ENCODE results near the gene CPXM2.

Gene CPXM2

DNA sequence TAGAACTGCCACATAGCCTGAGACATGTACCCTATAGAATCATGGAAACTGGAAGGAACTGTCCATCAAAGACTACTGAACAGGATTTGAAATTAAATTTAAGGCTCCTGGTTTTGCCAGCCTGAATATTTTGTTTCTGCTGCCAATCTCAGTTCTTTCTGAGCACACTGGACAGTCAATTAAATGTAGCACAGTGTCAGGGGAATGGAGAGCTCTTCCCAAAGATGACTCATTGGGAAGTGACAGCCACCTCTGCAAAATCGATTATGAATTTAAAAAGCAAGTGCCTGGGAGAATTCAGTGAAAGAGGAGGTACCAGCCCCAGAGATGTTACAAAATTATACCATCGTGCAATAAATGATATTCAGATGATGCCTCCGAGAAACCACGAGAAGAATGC is 47.8 kb downstream of the CPXM2 start:
- no peak for DNase-seq

DNA sequence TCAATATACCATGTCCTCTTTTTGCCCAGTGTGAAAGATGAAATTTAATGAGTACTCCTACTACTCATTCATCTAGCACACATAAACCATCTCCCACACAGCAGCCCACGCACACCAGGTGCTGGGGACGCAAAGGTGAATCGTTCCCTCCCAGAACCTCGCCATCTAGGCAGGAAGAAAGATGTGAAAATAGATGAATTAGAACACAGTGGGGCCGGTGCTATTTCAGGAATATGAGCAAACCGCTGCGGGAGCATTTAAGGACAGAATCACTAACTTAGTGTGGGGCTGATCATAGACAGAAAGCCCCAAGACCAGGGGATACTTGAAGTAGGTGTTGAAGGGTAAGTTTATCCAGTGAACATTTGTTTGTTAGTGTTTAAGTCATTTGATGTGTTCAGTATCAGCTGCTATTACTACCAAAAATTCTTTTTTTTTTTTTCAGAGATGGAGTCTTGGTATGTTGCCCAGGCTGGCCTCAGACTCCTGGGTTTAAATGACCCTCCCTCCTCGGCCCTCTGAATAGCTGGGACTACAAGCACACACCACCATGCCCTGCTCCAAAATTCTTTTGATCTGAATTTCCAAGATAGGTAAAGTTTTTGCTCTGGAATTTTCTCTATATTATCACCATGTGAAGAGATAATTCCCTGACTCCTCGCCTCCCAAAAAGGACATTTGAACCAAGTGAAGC is 48.8 kb downstream of the CPXM2 start:
- DNase-seq: no peak

DNA sequence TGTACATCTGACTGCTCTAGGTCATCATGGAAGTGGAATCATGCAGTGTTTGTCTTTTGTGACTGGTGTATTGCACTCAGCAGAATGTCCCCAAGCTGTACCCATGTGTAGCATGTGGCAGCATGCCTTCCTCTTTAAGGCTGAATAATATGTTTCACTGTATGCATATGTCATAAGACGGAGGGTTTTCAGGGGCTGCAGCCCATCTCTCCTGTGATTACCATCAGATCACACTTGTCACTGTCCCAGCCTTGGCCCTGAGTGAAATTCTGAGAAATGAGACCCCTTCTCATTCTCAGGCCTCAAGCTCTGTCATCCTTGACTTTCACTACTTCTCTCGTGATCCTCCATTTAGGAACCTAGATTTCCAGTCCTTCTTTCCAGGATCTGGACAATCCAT is 50.0 kb downstream of the CPXM2 start:
- no peak for DNase-seq

DNA sequence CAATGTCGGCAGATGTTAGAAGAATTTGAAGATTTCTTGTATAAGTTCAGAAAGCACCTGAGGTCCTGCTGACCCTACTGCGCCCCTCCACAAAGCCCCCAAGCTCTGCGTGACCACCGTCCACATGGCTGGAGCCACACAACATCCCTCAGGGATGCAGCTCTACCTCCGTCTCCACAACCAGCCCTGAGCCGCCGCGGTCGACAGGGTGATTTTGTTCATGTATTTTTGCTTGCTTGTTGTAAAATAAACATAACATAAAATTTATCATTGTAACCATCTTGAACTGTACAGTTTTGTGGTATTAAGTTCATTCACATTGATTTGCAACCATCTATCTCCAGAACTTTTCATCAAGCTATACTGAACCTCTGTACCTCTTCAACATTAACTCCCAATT is 50.5 kb downstream of the CPXM2 start:
- no peak for DNase-seq

DNA sequence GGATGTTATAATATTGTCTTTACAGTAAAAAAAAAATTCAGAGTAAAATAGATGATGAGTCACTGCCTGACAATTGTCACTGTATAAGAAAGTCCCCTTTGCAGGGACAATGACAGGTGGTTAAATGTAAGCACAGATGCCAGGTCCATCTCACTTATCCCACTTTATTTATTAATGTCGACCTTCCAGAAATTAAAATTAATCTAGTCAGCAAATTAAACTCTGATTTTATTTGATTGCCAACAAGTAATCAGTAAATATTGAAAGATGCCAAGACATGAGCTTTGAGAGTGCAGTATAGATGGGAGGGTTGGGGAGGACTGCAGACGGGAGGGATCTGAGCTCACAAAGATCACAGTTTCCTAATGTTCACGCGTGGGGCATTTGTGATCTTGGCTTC is 50.9 kb downstream of the CPXM2 start:
- no peak for DNase-seq

DNA sequence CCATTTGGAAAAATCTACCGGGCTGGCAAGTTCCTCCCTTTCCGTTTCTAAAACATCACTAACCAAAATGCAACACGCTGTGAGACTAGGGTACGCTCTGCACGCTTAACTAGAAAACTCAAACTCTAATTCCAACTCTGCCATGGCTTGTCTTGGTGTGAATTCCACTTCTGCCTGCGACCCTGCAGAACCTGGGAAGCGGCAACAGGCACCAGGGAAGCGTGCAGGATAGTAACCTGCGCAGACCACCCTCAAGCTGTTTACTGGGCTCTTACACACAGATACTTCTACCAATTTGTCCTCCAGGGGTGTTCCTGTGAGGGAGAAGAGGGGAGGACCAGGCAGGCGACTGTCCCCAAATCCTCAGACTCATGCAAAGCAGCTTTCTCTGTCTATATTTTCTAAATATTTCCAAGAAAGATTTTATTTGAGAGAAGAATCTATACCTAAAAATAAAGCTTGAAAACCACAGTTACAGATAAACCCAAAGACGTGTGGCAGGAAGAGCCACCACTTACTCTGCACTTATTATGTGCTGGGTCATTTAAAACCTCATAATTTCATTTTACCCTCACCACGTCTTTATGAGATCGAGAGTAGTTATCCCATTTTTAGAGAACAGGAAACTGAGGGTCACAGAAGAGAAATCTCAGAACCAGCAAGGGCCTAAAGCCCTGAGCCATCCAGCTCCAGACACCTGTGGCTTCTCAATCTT is 52.9 kb downstream of the CPXM2 start:
- DNase-seq: no peak

DNA sequence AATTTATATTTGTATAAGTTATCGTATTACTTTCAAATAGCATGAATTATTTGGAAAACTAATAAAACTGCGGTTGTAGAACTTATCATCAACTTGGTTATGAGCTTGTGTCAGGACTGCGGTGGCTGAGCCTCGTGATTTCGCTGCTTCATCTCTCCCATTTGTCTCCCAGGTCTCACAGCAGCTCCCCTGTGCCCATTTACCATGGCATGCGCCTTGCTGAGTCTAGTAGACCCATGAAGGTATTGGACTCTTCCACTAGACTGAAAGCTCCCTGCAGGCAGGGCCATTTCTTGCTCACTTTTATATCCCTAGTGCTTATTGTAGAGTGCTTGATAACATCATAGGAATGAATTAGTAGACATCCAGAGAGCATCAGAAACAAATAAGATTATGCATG is 53.9 kb downstream of the CPXM2 start:
- DNase-seq: no peak

DNA sequence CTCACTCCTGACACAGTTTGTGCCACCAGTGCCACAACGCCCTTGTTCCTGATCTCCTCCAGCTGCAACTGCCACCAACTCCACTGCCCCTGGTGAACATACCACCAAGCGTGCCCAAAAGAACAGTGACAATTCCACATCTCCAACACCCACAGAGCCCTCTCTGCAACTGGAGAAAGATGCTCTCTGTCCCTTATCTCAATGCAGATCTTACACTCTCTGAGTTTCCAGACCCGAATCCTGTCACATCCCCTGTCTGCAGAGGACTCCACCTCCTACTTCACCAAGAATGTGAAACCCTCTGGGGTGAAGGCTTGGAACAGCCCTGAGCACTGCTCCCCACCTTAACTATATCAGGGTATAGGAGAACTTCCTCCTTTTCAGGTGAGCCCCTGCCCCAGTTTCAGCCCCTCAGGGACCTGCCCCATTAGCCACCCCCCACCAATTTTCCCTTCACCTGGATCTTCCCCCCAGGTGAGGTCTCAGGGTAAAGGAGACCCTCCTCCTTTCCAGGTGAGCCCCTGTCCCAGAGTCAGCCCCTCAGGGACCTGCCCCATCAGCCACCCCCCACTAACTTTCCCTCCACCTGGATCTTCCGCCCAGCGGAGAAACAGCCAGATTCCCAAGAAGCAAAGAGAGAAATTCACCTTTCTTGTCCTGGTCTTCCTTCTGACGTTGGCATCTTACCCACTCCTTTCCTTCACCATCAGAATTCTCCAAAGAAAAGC is 55.0 kb downstream of the CPXM2 start:
- DNase-seq: no peak

DNA sequence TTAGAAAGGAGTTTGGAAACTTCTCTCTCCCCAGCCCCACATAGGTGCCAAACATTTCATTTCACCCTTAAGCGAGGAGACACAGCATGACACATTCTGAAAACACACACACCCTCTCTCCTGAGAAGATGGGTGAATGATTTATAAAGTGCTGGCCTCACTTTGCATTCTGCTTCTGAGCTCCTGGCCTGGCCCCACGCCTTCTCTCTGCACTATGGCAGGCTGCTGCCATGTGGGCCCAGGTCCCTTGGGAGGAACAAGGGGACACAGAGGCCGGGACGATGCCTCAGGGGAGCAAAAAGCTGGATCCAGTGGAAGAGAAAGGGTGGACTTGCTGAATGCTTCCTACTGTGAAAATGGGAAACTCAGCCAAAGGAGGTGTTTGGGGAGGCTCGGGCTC is 56.0 kb downstream of the CPXM2 start:
- no peak for DNase-seq

DNA sequence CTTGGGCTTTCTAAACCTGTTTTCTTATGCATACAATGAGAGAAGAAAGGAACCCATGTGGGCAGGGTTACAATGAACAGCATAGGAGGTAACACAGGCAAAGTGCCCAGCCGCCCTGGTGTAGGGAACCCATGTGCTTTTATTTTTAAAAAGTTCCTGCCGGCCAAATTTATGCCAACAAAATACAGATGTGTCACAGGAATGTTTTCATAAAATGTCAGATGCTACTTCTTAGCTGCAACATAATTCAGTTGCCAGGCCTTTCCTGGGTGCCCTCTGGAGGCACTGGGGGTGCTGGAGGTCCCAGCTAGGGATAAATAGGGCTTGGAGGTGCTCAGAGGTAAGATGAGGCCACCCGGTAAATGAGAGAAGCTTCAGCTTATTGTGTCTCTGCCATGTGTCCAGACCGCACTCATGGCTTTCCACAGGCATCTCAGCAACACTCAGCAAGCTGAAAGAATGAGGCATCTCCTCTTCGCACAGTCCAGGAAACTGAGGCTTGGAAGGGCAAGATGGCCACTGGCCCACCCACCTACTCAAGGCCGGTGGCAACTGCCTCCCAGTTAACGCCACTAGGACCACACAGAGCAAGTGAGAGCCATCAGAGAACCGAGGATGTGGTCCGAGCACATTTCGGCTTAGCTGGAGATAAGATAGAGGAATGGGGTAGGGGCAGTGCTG is 58.3 kb downstream of the CPXM2 start:
- DNase-seq: no peak

DNA sequence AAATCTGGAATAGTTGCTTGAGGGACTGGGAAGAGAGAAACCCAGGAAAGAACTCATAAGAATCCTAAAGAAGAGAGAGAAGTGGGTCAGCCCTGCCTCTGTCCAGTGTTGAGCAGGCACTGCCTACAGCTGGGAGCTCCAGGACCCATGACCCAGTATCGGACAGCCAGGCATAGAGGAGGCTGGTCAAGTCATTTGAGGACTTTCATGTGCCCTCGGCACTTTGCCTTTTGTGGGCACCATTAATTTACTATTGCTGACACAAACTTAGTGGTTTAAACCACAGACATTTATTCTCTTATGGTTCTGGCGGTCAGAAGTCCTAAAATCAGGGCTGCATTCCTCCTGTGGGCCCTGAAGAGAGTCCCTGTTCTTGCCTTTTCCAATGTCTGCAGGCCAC is 60.3 kb downstream of the CPXM2 start:
- no peak for DNase-seq

DNA sequence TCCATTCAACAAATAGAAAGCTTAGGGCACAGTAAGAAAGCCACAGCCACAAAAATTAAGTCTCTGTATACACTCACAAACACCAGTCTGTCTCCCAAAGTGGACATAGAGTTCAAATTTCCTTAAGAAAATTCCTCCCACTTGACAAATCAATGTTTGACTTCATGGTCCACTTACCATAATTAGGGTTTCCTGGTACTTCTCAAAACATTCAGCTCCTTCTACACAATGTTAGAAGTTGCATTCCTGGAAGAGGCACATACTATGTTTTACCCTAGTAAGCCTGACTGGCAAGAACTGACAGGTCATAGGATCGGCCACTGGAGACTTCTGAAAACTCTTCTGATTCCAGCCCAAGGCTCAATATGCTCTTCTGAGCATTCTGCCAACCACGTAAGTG is 70.5 kb downstream of the CPXM2 start:
- no peak for DNase-seq

DNA sequence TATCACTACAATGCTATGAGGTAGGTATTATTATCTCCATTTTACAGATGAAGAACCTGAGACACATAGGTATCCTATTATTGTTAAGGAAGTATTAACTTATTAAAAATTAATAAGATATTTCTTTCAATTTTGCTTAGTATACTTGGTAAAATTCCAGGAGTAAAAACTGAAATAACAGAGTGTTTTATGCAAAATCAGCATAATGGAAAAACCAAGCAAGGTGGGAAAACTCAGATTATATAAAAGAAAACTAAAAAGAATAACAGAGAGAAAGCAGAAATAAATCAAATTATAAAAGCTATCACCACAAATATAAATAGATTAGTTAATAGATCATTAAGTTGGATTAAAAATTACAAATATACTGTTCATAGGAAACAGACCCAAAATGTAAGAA is 82.0 kb downstream of the CPXM2 start:
- no peak for DNase-seq

DNA sequence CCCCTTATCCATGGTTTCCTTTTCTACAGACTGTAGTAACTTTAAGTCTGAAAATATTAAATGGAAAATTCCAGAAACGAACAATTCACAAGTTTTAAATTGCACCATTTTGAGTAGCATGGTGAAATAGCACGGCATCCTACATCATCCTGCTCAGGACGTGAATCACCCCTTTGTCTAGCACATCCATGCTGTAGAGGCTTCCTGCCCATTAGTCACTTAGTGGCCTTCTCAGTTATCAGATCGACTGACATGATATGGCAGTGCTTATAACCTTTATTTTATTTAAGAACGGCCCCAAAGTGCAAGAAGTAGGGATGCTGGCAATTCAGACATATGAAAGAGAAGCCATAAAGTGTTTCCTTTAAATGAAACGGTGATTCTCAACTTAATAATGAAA is 82.7 kb downstream of the CPXM2 start:
- DNase-seq: peak; percentile 7

DNA sequence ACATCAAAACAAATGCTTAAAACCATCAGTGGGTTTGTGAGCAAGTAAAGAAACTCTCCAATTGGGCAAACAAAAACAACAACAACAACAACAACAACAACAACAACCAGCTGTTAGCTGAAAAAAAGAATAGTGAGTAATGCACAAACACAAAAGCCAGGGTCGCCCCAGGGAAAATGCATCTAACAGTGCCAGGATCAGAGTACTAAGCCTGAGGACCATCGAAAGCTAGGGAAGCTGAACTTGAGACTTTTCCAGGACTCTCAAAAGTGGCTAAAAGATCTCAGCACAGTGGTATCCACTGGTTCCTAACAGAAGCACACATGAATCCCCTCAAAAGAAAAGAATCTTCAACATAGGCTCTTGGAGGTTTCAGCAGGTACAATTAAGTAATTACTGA is 83.3 kb downstream of the CPXM2 start:
- DNase-seq: no peak

DNA sequence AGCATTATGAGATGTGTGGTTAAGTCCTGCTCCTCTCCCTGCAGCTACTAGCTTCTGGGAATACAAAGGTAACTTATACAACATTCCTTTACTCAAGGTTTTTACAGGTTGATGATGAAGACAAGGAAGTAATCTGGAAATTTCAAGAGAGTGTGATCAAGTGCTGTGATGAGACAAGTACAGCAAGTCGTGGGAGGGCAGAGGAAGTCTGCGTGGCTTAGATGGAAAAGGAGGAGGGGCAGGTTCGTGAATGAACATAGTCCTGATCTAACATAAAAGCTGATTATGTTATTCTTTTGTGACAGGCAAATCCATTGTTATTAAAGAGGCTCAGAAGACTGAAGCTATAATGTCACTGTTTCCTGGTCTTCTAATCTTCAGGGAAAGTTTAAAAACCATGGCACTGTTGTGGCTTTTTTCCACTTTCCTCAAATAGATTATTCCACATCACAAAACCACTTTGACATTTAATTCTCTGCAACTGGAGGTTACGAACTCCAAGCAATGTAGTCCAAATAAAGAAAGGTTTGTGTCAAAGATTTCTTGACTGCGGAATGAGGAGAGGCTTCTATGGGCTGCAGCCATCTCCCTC is 84.1 kb downstream of the CPXM2 start:
- DNase-seq: no peak

DNA sequence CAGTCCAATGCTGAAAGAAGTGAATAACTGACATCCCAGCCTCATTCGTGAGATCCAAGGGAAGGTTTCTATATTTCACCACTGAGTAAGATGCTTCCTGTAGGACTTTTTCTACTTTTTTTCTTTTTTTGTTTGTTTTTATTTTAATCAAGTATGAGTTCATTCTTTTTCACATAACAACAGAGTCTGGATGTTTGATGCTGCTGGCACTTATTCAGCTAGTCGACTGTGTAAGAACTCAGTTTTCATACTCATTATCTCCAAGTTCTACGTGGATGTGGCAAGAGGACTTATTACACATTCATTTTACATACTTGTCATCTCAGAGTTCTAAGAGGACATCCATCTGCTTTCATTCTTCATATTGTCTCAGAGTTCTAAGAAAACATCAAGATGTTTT is 86.9 kb downstream of the CPXM2 start:
- DNase-seq: no peak

DNA sequence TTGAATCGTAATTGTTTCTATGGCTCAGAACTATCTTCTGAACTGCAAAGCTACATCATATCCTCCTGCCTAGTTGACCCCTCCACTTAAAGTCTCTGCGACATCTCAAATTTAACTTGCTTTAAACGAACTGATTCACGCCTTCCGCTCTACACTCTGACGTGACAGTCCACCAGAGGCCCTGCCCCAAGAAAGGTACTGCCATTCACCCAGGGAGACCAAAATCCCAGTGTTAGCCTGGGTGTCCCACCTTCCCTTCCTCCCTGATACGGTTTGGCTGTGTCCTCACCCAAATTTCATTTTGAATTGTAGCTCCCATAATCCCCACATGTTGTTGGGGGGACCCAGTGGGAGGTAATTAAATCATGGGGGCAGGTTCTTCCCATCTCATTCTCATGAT is 90.8 kb downstream of the CPXM2 start:
- DNase-seq: no peak

DNA sequence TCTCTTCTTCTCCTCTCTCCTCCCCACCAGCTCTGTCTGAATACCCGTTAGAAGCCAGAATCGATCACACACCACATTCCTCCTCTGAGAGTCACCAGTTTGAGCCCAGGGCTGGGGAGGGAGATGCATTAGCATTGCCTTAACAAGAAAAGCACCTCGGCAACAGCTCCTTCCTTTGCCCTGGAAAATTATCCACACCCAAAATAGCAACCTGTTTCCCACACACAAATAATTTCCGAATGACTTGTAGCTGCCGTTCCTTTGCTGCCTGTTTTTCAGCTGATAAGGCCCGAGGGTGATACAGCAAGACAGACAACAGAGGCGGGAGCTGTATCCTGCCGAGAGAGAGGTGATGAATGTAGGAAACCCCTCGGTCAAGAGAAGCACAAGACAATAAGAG is 91.3 kb downstream of the CPXM2 start:
- no peak for DNase-seq

DNA sequence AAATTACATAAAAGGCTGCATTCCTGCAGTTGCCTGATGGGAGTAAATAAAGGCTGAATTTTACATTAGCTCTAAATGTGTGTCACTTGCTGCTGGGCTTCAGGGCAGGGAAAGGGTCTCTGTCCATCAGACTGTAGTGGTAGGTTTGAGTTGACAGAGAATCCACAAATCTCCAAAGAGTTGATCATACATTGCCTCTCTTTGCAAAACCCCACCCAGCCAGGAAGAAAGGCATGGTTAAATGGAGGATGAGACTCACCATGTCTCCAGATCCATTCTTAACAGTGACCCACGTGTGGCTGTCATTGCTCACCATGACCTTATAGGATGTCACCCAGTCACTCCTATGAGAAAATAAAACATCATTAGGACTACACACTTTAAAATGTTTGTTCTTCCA is 92.8 kb downstream of the CPXM2 start:
- DNase-seq: no peak

DNA sequence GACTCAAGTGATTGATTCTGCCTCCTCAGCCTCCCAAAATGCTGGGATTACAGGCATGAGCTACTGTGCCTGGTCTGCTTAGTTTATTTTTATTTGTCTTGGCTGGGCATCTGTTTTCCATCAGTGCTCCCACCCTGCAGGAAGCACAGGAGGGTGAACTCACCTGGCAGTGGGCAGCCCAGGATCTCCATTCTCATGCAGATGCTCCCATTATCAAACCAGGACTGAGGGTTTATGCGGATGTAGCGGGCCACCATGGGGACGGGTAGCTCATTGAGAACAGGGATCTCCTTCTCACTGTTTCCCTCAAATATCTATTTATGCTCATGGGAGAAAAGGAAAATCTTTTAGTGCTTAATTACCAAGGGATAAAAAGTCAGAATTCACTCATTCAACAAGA is 93.8 kb downstream of the CPXM2 start:
- DNase-seq: no peak

DNA sequence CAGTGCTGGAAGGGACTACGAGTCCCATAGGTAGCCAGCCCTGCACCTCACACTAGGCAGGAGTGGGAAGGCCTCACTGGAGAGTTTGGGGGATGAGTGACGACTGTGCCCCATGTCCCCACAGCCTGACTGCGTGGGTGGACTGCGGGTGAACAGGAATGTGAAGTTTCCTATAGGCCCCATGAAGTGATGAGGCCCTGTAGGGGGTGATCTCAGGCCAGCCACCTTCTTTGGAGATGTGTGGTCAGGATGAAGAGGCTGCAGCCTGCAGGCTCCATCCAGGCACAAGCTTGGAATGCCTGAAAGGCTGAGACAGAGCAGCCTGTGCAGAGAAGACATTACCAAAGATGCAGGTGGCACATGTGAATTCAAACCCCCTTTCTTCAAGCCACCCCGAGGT is 94.9 kb downstream of the CPXM2 start:
- DNase-seq: no peak

DNA sequence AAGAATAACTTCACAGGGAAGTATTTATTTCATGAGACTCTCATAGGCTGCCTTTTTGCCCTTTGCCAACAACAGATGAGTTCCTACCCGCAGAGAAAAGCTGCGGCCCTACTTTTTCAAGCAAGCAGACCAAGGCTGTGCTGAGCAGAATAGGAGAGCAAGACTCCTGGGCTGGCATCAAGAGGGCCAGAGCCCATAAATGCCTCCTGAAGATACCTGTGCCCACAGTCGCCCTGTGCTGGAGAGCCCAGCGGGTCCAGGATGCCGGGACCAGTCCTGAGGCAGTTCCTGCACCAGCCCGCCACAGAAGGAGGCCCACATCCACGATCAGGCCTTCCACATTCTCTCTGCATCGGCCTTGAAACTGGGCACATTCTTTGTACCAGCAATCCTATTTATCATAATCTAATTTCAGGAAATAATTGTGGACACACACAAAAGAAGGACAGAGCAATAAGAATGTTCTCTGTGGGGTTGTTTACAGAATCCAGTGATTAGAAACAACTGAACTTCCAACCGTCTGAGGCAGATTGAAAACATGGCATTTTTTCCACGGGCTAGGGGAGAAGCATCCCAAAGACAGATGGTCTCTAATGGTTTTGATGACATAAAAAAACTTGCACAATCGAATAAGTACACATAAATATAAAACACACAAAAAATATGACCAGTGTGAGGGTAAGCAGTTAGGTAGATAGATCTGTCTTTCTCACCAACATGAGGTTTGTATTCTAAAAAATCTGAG is 95.6 kb downstream of the CPXM2 start:
- DNase-seq: no peak
